HCT116 (cell line): ENCODE results near the gene CTXND1. TPM values are rescaled to one million over a fixed set of nuclear protein-coding genes. Genes with fewer than 3 reads are reported as not detected.

ENCODE experiments used
- ATAC-seq: fragments of 200-7000 bp; cut with Tn5 transposase; 2 replicates; pipeline ENCODE4 v1.9.1; 2020; ENCODE audit warnings: mild to moderate bottlenecking, moderate library complexity
- BruUV-seq: library from RNA; stranded (reverse); fragments of 400-500 nt; replicated peaks from 2 replicates; lab custom pipeline; 2021; lab: Mats Ljungman, UMichigan
- CTCF ChIA-PET: fragments of 300-600 bp; sonication (Branson Sonifier 250); formaldehyde crosslinking; loops from one replicate; lab custom pipeline; 2021; ENCODE audit warnings: antibody characterized with exemption; lab: Charles Lee
- POLR2A ChIA-PET: fragments of 300-600, 350-600 bp; sonication (Branson Sonifier 250); formaldehyde crosslinking; loops from one replicate; lab custom pipeline; 2021; ENCODE audit warnings: antibody characterized with exemption; lab: Charles Lee
- RAD21 ChIA-PET, 2 experiments: fragments of 300-600 bp; sonication (Branson Sonifier 250); formaldehyde crosslinking; loops; one replicate each; lab custom pipeline; 2023; ENCODE audit warnings: low total read pairs in 2 of 2; ENCODE audit not compliant: uncharacterized antibody in 2 of 2, unreplicated experiment in 2 of 2, low non-redundant PET in 1 of 2; lab: Charles Lee
- DNase-seq: peaks from one replicate; pipeline ENCODE4 v3.0.0-alpha.2; 2010; ENCODE audit warnings: low read depth, low spot score
- H2AFZ ChIP-seq: fragments of 200-600 bp; shearing (Covaris generic), sonication (generic); 2 replicates; pipeline ENCODE4 v1.6.1; 2017; ENCODE audit warnings: low read depth, mixed run types, mixed read lengths, antibody characterized with exemption, low read length; ENCODE audit not compliant: poor library complexity, severe bottlenecking
- H3K27ac ChIP-seq: 2 replicates; pipeline ENCODE4 v1.5.1; 2012; ENCODE audit warnings: low read depth, low read length
- H3K27me3 ChIP-seq: fragments of 200-600 bp; sonication (generic); 2 replicates; pipeline ENCODE4 v1.6.1; 2016; ENCODE audit warnings: mixed run types, low read length, mixed read lengths; ENCODE audit not compliant: insufficient read depth
- H3K36me3 ChIP-seq, 2 experiments: fragments of 200-500 bp in 1 of 2; fragments of 200-600 bp in 1 of 2; sonication (Bioruptor generic) in 1 of 2; sonication (generic) in 1 of 2; 2 replicates each; pipeline versions ENCODE4 v1.5.1 to v1.6.1; 2014 to 2016; ENCODE audit warnings: low read length in 2 of 2, inconsistent platforms in 1 of 2, mixed read lengths in 1 of 2, mixed run types in 1 of 2; ENCODE audit not compliant: insufficient read depth in 2 of 2, control insufficient read depth in 1 of 2
- H3K4me1 ChIP-seq, 2 experiments: fragments of 200-600 bp in 1 of 2; sonication (generic) in 1 of 2; 2 replicates each; pipeline versions ENCODE4 v1.5.1 to v1.6.1; 2012 to 2017; ENCODE audit warnings: low read length in 2 of 2, inconsistent platforms in 1 of 2, mild to moderate bottlenecking in 1 of 2, mixed read lengths in 1 of 2, mixed run types in 1 of 2, moderate library complexity in 1 of 2; ENCODE audit not compliant: insufficient read depth in 2 of 2, control insufficient read depth in 1 of 2
- H3K4me2 ChIP-seq: fragments of 200-600 bp; sonication (generic); 2 replicates; pipeline ENCODE4 v1.6.1; 2017; ENCODE audit warnings: mixed run types, low read length, mixed read lengths
- H3K4me3 ChIP-seq, 2 experiments: fragments of 200-600 bp in 1 of 2; sonication (generic) in 1 of 2; replicated peaks in 1 of 2; 2 replicates each; pipeline ENCODE4 v1.5.1; 2011 to 2016; ENCODE audit warnings: low read length in 2 of 2, control low read depth in 1 of 2, low read depth in 1 of 2, mild to moderate bottlenecking in 1 of 2, mixed read lengths in 1 of 2, mixed run types in 1 of 2
- H3K79me2 ChIP-seq: fragments of 200-600 bp; sonication (generic); 2 replicates; pipeline ENCODE4 v1.6.1; 2017; ENCODE audit warnings: mild to moderate bottlenecking, mixed run types, low read length, moderate library complexity, mixed read lengths; ENCODE audit not compliant: insufficient read depth
- H3K9ac ChIP-seq: fragments of 200-600 bp; sonication (generic); 2 replicates; pipeline ENCODE4 v1.6.1; 2016; ENCODE audit warnings: low read length, mixed read lengths
- H3K9me2 ChIP-seq: fragments of 200-600 bp; sonication (generic), shearing (Covaris generic); 2 replicates; pipeline ENCODE4 v1.6.1; 2017; ENCODE audit warnings: mixed run types, mild to moderate bottlenecking, moderate library complexity; ENCODE audit not compliant: insufficient read depth
- H3K9me3 ChIP-seq, 2 experiments: fragments of 200-500 bp in 1 of 2; fragments of 200-600 bp in 1 of 2; sonication (Bioruptor generic) in 1 of 2; sonication (generic) in 1 of 2; 2 replicates each; pipeline ENCODE4 v1.6.1; 2014 to 2017; ENCODE audit warnings: low read length in 2 of 2, mixed read lengths in 2 of 2, inconsistent platforms in 1 of 2, low read depth in 1 of 2, mild to moderate bottlenecking in 1 of 2, mixed run types in 1 of 2, moderate library complexity in 1 of 2; ENCODE audit not compliant: control insufficient read depth in 1 of 2, insufficient read depth in 1 of 2
- H4K20me1 ChIP-seq: fragments of 200-600 bp; sonication (generic), shearing (Covaris generic); 2 replicates; pipeline ENCODE4 v1.6.1; 2017; ENCODE audit warnings: mixed run types, mild to moderate bottlenecking, moderate library complexity; ENCODE audit not compliant: insufficient read depth
- CBX3 ChIP-seq: IDR thresholded peaks from 2 replicates; pipeline ENCODE4 v1.6.1; 2012; ENCODE audit warnings: low read depth
- CEBPB ChIP-seq: IDR thresholded peaks from 2 replicates; pipeline ENCODE4 v1.6.1; 2012; ENCODE audit warnings: low read depth
- ELF1 ChIP-seq: IDR thresholded peaks from 2 replicates; pipeline ENCODE4 v1.6.1; 2012; ENCODE audit warnings: low read depth, borderline replicate concordance
- EZH2phosphoT487 ChIP-seq: fragments of 200-600 bp; IDR thresholded peaks from 2 replicates; pipeline ENCODE4 v1.6.1; 2018; ENCODE audit warnings: antibody characterized with exemption, borderline replicate concordance
- JUND ChIP-seq: IDR thresholded peaks from 2 replicates; pipeline ENCODE4 v1.6.1; 2012
- RAD21 ChIP-seq: IDR thresholded peaks from 2 replicates; pipeline ENCODE4 v1.6.1; 2012; ENCODE audit warnings: low read depth, mild to moderate bottlenecking
- REST ChIP-seq: IDR thresholded peaks from 2 replicates; pipeline ENCODE4 v1.6.1; 2012; ENCODE audit warnings: low read depth
- SIN3A ChIP-seq: IDR thresholded peaks from 2 replicates; pipeline ENCODE4 v1.6.1; 2012; ENCODE audit warnings: low read depth
- SP1 ChIP-seq: IDR thresholded peaks from 2 replicates; pipeline ENCODE4 v1.6.1; 2012; ENCODE audit warnings: low read depth
- SRF ChIP-seq: IDR thresholded peaks from 2 replicates; pipeline ENCODE4 v1.6.1; 2012; ENCODE audit warnings: low read depth
- YY1 ChIP-seq: IDR thresholded peaks from 2 replicates; pipeline ENCODE4 v1.6.1; 2011; ENCODE audit warnings: low read length, low read depth, moderate library complexity, mild to moderate bottlenecking; ENCODE audit not compliant: insufficient replicate concordance; ENCODE audit errors: extremely low read depth
- ZFX ChIP-seq: fragments of 450-650 bp; IDR thresholded peaks from 2 replicates; pipeline ENCODE4 v1.6.1; 2017
- ZNF274 ChIP-seq: fragments of 200-500 bp; sonication (Bioruptor generic); IDR thresholded peaks from 2 replicates; pipeline ENCODE4 v1.6.1; 2014; ENCODE audit warnings: mild to moderate bottlenecking, low read depth, low read length, inconsistent platforms
- intact Hi-C: fragments of 100-400 bp; cut with micrococcal nuclease; formaldehyde crosslinking; loops from 2 replicates; pipeline ENCODE4 v1.10.0; 2022
- total RNA-seq: library from RNA; stranded (reverse); gene quantifications from one replicate; pipeline ENCODE4 v1.2.1, GENCODE V29; 2021; ENCODE audit not compliant: unreplicated experiment
- TF ChIP-seq, protein P1 (sequence below): IDR thresholded peaks from 2 replicates; pipeline ENCODE4 v1.6.1; 2011; ENCODE audit warnings: mild to moderate bottlenecking, low read length, moderate library complexity; ENCODE audit not compliant: insufficient replicate concordance; ENCODE audit errors: extremely low read depth
- TF ChIP-seq, protein P2 (sequence below): IDR thresholded peaks from 2 replicates; pipeline ENCODE4 v1.6.1; 2012

Gene CTXND1
- total RNA-seq, 1 experiment from 2014 or later, result not detected

- Histone ChIP-seq H3K4me2 (no peak overlapping the region), H4K20me1 (no peaks in the 10 kb centered on the region), H2AFZ (no peak overlapping the region), H3K27me3 (peaks cover 2% of the 10 kb centered on the region; the same call in 1 of the 2 replicates), H3K9me3 (no peaks in the 10 kb centered on the region), H3K36me3 (no peaks in the 10 kb centered on the region), H3K4me3 (no peak overlapping the region)
- ATAC-seq (no peak), DNase-seq (no peak)
- RAD21 ChIA-PET, result no interaction called here
- intact Hi-C loops, result no loop called here
- BruUV-seq, result no TSS peak
- TF ChIP-seq EZH2phosphoT487 (no peak), RAD21 (no peak), SP1 (no peak), ELF1 (no peak), SIN3A (no peak)
- TF ChIP-seq, protein P1, sequence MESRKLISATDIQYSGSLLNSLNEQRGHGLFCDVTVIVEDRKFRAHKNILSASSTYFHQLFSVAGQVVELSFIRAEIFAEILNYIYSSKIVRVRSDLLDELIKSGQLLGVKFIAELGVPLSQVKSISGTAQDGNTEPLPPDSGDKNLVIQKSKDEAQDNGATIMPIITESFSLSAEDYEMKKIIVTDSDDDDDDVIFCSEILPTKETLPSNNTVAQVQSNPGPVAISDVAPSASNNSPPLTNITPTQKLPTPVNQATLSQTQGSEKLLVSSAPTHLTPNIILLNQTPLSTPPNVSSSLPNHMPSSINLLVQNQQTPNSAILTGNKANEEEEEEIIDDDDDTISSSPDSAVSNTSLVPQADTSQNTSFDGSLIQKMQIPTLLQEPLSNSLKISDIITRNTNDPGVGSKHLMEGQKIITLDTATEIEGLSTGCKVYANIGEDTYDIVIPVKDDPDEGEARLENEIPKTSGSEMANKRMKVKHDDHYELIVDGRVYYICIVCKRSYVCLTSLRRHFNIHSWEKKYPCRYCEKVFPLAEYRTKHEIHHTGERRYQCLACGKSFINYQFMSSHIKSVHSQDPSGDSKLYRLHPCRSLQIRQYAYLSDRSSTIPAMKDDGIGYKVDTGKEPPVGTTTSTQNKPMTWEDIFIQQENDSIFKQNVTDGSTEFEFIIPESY, result no peak
- TF ChIP-seq, all 23 proteins: peak for 0
- H3K9me2 ChIP-seq, result no peaks in the 10 kb centered on the region
- H3K27ac ChIP-seq, result no peak overlapping the region
- no peak overlapping the region for H3K9ac ChIP-seq
- H3K79me2 ChIP-seq, result no peaks in the 10 kb centered on the region
- no peaks in the 10 kb centered on the region for H3K4me1 ChIP-seq
- ChIA-PET CTCF (no interaction called here), POLR2A (no interaction called here)
These were observed 31.5 kb upstream of the CTXND1 start for GRCh38 chr15:80283531-80283930.

- Histone ChIP-seq H3K9me3 (no peaks in the 10 kb centered on the region), H3K4me3 (no peak overlapping the region), H3K79me2 (no peaks in the 10 kb centered on the region), H4K20me1 (no peaks in the 10 kb centered on the region), H3K27me3 (no peaks in the 10 kb centered on the region; the same call in 1 of the 2 replicates), H3K36me3 (no peaks in the 10 kb centered on the region), H3K27ac (no peak overlapping the region), H3K4me1 (no peaks in the 10 kb centered on the region), H3K9me2 (no peaks in the 10 kb centered on the region), H3K4me2 (no peak overlapping the region), H3K9ac (no peak overlapping the region), H2AFZ (no peak overlapping the region)
- ATAC-seq, result no peak
- BruUV-seq, result no TSS peak
- DNase-seq, result no peak
- POLR2A ChIA-PET, result no interaction called here
- CTCF ChIA-PET, result no interaction called here
- RAD21 ChIA-PET, result no interaction called here
- intact Hi-C loops, result no loop called here
- no peak for TF ChIP-seq SP1
- TF ChIP-seq EZH2phosphoT487, result no peak
- no peak for TF ChIP-seq ZNF274
- no peak for TF ChIP-seq JUND
- no peak for TF ChIP-seq REST
- no peak for TF ChIP-seq ELF1
- no peak for TF ChIP-seq CEBPB
- TF ChIP-seq YY1, result no peak
- TF ChIP-seq CBX3, result no peak
- no peak for TF ChIP-seq SRF
- no peak for TF ChIP-seq ZFX
- TF ChIP-seq, protein P2, sequence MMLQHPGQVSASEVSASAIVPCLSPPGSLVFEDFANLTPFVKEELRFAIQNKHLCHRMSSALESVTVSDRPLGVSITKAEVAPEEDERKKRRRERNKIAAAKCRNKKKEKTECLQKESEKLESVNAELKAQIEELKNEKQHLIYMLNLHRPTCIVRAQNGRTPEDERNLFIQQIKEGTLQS, result no peak
These were observed 25.1 kb upstream of the CTXND1 start for GRCh38 chr15:80277147-80277546.
